ELR (cell line): ENCODE data around the gene KDF1.
"Not testable (repeated sequence)": the region's sequence is repeated elsewhere in the genome, so short reads cannot be mapped to it uniquely, and the experiment has no call there.

ENCODE experiments used
- DNase-seq: peaks from one replicate; pipeline ENCODE4 v3.0.0-alpha.2; 2015; ENCODE audit warnings: low read depth

KDF1 gene

GRCh38 chr1:26956321-26956720 is 3.9 kb downstream of the KDF1 start:
- no peak for DNase-seq

GRCh38 chr1:26953374-26953773 is 6.9 kb downstream of the KDF1 start:
- no peak for DNase-seq

DNA sequence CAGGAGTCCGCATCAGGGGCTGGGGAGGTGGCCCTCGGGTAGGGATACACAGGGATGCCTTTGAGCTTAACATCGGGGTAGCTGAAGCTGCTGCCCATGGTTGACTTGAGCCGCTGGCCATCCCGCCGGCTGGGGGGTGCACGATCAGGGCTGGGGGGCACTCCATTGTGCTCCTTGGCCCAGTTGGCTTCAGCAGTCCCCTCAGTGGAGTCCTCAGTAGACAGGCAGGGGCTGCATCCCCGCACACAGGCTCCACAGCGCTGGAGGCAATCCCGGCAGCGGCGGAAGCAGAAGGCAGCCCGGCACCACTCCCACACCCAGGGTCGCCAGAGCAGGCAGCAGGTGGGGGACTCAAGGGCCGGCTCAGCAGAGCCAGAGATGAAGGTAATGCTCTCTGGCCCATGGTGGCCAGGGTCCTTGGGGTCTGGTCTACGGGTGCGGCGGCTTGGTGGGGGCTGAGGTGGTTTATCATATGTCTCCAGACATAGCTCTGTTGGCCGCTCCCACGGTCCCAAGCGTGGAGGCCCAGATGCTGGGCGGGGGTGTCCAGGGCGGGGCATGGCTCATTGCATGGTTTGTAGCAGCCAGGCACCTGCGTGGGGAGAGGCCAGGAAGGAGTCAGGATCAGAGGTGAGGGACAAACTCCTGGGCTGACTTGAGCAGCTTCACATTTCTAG is 8.3 kb downstream of the KDF1 start:
- no peak for DNase-seq

- no peak for DNase-seq
These were observed 9.1 kb downstream of the KDF1 start for GRCh38 chr1:26951216-26951615.

DNA sequence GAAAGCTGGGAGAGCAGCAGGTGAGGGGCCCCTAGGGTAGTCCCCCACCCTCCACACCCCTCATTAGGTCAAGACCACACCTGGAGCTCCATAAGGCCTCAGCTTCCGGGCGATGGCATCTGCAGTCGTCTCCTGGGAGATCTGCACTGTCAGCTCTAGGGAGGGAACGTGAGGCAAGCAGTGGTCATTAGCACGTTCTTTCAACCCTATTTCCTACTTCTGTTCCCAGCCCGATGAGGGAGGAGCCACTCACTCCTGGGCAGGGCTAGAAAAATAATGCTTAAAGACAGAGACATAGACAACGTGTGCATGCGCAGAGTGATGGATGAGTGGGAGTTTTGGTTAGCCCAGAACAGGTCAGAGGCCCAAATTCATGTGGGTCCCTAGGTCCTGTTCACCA is 9.7 kb downstream of the KDF1 start:
- DNase-seq, result no peak

DNA sequence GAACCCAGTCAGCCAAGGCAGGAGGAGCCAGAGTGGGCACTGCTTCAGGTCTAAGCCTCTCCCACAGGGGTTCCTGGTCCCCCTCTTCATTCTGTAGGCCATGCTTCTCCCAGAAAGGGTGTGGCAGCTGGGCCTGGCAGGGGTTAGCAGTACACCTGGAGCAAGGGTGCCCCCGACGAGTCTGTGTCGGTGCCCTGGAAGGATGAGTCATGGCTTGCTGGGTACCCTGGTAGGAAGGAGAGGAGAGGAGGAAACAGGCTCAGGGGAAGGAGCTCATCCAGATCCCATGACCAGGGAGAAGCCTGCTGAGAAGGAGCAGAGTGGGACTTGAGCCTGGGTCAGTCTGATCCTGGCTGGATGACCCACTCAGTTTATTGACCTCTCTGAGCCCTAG is 10.3 kb downstream of the KDF1 start:
- peak; percentile 31 for DNase-seq

DNA sequence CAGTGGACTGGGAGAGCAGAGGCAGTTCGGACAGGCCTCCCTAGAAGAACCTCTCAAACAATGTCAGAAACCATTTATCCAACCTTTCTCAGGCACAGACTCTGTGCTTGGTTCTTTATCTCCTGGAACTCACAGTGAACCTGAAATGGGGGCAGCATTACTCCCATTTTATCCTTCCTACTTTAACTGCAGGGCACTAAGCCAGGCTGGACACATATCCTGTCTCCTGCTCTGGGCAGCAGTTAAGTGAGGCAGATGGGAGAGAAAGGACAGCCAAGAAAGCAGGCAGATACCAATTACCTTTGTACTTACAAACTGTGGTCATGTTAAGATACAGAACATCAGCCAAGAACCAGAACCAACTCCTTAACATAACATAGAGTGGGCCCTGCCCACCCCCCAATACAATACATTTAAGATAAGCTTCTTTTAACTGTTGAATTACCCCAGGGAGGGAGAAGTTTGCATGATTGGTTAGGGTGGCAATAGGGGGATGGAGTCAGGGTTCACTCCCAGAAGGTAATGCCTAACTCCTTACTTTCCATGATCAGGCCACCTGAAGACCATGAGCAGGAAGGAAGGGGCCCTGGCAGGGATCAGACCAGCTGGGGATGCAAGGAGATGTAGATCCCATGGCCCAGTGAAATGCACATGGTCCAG is 10.9 kb downstream of the KDF1 start:
- no peak for DNase-seq

GRCh38 chr1:26948725-26949057 is 11.6 kb downstream of the KDF1 start:
- not testable (repeated sequence) for DNase-seq

DNA sequence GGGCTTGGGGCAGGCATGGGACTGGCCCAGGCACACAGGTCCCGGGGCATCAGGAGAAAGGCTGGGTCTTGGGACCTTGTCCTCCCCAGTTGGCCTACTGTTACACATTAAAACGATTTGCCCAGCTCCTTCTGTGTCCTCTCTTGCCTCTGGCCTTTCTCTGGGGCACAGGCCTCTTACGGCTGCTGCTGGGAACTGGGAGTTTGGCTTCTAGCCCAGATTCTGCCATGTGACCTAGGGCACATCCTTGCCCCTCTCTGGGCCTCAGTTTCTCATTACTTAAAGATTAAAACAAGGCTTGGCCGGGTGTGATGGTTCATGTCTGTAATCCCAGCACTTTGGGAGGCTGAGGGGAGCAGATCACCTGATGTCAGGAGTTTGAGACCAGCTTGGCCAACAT is 14.0 kb downstream of the KDF1 start:
- no peak for DNase-seq

DNA sequence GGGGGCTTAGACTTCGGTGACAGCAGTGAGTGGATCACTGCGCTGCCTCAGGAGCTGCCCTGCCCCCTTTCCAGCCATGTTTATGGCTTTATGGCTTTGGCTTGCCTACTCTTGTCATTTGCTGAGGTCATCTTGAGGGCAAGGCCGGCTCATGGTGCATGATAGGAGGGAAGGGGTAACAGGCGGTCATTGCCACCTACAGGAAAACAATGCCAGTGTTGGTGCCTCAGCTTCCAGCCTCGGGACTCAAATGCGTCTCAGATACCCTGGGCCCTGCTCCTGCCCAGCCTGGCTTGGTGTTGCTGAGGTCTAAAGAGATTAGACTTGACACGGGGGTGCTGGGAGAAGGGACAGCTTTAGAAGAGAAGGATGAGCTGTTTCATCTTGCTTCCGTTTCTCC is 14.5 kb downstream of the KDF1 start:
- DNase-seq, result no peak

GRCh38 chr1:26945138-26945537 is 15.1 kb downstream of the KDF1 start:
- DNase-seq, result no peak

DNA sequence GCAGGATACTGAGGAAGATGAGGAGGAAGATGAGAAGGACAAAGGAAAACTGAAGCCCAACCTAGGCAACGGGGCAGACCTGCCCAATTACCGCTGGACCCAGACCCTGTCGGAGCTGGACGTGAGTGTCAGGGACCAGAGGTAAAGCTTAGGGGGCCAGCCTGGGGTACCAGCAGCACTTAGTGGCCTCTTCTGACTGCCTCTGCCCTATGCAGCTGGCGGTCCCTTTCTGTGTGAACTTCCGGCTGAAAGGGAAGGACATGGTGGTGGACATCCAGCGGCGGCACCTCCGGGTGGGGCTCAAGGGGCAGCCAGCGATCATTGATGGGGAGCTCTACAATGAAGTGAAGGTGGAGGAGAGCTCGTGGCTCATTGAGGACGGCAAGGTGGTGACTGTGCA is 17.6 kb downstream of the KDF1 start:
- no peak for DNase-seq

DNA sequence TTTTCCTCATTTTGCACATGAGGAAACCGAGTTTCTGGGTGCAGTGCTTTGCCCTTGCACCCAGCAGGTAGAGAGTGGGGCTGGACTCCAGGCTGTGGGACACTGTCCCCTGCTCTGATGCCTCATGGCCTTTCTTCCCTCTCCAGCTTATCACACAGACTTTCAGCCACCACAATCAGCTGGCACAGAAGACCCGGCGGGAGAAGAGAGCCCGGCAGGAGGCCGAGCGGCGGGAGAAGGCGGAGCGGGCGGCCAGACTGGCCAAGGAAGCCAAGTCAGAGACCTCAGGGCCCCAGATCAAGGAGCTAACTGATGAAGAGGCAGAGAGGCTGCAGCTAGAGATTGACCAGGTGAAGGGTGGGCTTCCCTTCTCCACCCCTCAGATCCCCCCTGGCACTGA is 19.0 kb downstream of the KDF1 start:
- no peak for DNase-seq

DNA sequence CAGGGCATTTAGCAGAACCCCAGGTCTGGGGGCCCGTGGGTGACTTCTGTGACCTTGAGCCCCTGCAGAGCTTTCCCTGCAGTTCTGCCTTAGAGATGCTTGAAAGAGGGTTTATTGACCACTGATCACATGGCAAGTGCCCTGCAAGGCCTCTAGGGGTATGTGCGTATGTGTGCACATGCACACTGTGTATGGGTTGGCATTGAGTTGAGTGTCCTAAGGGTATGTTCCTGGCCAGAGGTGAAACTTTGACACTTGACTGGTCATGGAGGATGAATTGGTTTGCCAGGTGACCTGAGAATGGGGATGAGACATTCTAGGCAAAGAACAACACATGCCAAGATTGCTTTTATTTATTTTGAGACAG is 21.6 kb downstream of the KDF1 start:
- no peak for DNase-seq

DNA sequence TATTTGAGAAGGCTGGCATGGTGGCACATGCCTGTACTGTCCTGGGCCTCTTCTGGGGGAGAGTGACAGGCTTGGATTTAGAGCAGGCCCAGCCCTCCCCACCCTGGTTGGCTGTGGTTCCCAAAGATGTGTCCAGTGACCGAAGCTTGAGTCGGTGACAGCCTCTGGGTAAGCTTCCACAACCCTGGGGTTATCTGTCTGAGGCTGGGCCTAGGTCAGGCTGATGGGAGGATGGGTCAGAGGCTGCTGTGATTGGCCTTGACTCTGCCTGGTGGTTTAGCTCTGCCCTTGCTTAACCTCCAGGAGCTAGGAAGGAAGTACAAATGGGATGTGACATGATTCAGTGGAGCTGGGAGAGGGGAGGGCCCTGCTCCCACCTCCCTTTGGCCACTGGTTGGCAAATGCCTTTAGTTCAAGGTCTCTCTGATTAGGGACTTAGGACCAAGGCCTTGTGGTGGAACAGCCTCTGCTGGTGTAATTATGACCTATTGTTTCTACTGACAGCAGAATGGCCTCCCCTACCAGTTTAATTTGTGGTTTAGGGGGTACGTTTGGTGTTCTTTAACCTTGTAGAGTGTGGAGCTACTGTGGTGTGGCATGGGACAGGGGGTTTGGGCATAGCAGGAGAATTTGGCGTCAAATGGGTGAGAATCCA is 22.1 kb downstream of the KDF1 start:
- DNase-seq, result no peak

DNA sequence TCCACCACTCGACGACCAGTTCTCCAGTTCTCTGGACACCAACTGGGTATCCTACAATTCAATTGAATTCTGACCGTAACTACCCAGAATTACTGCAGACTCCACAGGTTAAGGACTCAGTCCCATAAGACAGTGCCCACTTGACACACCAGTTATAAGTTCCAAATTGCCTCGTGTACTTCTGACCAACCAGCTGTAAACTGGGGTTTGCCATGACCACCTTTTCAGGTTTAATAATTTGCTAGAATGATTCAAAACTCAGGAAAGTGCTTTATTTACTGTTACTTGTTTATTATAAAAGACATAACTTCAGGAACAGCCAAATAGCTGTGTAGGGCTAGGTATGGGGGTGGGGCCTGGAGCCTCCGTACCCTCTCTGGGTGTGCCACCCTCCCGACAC is 23.4 kb downstream of the KDF1 start:
- DNase-seq, result no peak

DNA sequence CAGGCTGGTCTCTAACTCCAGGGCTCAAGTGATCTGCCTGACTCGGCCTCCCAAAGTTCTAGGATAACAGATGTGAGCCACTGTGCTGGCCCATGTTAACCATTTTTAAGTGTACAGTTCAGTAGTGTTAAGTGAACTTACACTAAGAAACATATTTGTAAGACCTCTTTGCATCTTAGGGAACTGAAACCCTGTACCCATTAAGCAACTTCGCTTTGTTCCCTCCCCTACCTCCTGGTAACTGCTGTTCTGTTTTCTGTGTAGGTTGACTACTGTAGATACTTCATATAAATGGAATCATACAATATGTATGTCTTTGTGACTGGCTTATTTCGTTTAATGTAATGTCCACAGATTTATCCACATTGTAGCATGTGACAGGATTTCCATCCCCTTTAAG is 27.7 kb downstream of the KDF1 start:
- DNase-seq, result no peak

- peak; percentile 89 for DNase-seq
These were observed 36.6 kb downstream of the KDF1 start for GRCh38 chr1:26923711-26924110.

DNA sequence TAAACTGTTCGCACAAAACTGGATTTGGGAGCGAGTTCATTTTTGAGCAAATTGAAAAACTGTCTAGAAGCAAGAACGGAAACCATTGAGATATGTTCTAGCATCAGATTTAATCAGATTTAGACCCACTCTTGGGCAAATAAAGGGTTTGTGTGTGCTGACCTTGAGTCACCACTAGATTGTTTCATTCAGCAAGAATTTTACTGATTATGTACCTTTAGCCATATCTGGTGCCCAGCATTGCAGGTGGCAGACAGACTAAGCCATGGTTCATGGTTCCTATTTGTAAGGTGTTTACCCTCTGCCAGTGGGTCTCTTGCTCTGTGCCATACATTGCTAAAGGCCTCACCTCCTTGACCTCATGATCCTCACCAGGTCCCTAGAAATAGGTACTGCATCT is 37.4 kb downstream of the KDF1 start:
- peak; percentile 32 for DNase-seq

DNA sequence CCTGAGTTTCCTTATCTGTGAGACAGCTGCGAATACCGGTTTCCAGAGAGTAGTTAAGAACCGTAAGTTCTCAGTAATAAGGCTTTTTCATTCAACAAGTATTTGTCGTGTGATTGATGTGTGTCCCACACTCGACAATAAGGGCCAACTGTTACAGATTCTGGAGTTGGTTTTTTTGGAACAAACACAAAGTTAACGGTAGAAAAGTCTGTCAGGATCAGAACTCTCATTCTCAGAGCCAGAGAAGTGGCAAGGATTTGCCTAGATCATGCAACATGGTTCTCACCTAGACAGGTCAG is 37.9 kb downstream of the KDF1 start:
- no peak for DNase-seq

DNA sequence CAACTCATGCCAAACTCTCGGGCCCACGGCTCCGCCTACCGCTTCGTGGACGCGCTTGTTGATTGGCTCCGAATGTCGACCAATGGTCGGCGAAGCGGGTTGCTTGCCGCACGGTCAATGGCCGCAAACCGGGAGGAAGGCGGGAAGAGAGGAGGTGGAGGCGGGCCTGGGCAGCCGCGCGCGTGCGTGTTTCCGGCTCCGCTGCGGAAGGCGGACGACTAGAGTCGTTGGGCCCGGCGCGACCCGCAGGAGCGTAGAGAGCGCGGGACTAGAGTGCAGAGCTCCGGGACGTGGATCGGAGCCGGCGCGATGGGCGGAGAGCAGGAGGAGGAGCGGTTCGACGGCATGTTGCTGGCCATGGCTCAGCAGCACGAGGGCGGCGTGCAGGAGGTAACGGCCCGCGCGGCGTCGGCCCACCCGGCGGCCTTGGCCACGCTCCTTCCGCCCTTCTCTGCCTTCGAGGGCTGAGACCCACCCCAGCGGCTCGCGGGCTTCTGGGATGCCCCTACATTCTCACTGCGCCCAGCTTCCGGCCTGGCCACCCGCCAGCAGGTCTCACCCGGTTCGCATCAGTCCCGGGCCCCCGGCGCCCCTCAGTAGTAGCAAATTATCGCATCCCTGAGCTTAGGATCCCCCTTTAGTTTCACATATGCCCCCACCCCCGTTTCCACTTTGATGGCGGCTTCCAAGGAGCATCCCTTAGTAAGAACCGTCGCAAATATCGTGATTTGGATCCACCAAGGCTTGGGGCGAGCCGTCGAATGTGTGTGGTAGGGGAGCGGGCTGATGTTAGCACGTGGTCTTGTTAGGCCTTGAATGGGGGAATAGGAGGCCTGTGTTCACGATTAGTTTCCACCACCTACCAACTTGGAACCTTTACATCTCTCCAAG is 38.5 kb downstream of the KDF1 start, which contains the start of gene NUDC:
NUDC (plus strand) TSS at position 204 of the 891 bp plus-strand sequence; CDS start at position 310, 106 bp downstream.
- DNase-seq, result peak; percentile 98

GRCh38 chr1:26921126-26921539 is 39.1 kb downstream of the KDF1 start:
- no peak for DNase-seq
